HG03095 (cell line): ENCODE measurements around the gene TNFSF8.

Source experiments
- ATAC-seq: cut with Tn5 transposase; IDR thresholded peaks from one replicate; pipeline ENCODE4 v1.9.1; 2021; ENCODE audit warnings: moderate library complexity; ENCODE audit not compliant: unreplicated experiment

The TNFSF8 gene

DNA sequence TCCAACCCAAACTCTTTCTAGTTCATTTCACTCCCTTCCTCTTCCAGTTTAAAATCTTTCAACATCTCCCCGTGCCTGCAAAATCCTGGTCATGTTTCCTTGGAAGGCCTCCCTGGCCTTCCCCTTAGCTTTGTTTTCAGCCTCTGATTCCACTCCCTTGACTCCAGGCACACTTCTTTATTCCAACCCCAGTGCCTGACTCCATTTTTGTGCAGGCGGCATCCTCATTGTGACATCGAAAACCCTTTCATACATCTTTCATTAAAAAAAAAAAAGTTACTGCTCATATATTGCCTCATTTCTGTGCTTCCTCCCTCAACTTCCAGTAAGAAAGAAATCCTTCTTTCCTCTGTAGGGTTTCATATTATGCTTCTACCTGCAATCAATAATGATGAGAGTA, 7.1 kb upstream of the TNFSF8 start:
- no peak for ATAC-seq

DNA sequence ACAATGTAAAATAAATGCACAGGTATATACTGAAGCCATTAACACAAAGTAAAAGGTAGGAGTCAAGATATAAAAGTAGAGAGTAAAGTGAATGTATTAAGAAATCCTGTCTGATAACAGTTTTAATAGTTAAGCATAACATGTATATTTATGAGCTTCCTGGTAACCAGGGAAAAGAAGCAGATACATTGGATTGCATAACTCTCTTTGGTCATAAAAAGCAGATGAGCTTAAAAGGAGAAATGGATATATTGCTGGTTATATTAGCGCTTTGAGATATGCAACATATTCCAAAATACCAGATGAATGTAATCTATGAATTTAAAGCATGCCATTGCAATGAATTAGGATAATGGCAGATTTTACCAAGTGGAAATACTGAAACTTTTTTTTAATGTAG, 6.2 kb upstream of the TNFSF8 start:
- no peak for ATAC-seq

DNA sequence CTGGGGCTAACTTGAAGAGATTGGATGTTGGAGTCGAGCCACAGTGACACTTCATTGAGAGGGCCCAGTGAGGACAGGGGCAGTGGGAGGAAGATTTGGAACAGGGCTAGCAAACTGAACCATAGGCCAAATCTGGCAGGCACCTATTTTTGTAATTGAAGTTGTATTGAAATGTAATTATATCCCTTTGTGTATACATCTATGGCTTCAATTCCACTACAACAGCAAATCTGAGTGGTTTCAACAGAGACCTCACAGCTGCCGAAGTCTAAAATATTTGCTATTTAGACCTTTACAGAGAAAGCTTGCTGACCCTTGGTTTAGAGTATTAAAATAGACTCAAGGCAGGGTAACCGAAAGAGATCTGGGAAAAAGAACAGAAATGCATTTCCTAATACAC, 4.7 kb upstream of the TNFSF8 start:
- ATAC-seq, result no peak

DNA sequence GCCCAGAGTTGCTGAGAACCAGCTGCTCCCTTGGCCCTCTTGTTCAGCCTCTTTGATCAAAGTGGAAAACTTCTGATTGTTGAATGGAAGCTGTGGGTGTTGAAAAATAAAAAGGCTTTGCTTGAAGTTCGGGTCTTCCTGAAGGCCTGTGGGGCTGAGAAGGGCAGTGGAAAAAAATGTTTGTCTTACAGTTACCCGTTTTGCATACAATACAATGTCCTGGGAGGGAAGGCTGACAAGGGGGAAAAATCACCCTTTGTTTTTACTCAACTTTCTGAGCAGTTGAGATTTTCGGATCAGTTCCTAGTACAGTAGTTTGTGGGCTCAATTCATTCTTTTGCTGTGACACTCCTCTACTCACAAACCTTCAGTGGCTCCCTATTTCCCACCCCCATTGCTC, 2.1 kb upstream of the TNFSF8 start:
- ATAC-seq, result no peak

DNA sequence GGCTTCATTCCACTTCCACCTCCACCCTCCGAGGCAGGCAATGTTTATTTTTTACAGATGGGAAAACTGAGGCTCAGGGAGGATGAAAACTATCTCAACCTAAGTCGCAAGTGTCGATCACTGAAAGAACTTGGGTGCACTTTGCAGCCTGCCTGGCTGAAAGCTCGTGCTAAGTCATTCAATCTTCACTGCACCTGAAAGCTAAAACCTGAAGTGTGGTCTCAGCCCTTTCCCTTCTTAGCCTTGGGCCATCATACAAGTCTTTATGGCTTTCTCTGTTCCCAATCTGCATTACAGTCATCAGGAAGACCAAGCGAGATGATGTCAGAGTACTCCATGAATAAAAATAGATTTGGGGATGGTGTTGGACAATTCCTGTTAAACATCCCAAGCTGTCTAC, 1.0 kb upstream of the TNFSF8 start:
- ATAC-seq, result no peak

DNA sequence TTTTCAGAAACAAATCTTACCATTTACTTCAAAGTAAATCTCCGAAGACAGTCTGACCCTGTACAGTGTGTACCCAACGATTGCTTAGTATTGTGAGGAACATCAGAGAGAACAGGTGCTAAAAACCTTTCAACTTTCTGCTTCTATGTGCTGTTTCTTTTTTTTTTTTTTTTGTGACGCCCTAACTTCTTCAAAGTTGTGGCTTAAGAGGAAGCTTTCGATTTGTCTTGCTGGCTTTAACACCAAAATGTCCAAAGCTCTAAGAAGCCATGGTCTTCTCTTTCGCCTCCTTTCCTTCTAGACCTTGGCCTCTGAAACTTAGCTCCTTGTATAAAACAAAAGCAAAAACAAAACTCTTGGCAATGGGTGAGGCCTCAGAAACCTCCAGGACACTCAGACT, 1.2 kb downstream of the TNFSF8 start:
- no peak for ATAC-seq

DNA sequence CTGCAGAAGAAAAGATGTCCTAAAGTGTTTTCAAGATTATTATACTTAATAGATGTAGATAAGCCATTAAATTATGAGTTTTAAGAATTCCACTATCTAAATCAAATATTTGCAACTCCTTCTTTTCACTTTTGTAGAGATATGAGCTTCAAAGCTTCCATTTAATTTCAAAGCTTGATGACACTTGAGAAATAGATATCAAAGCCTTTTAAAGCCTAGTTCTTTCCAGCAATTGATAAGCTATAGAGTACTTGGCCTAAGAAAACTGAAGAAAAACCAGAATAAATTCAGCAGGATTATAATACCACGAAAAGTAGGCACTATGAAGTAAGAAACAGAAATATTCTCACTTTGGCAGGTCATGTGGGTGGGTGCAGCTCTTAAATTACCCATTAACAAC, 1.7 kb downstream of the TNFSF8 start:
- ATAC-seq, result no peak

DNA sequence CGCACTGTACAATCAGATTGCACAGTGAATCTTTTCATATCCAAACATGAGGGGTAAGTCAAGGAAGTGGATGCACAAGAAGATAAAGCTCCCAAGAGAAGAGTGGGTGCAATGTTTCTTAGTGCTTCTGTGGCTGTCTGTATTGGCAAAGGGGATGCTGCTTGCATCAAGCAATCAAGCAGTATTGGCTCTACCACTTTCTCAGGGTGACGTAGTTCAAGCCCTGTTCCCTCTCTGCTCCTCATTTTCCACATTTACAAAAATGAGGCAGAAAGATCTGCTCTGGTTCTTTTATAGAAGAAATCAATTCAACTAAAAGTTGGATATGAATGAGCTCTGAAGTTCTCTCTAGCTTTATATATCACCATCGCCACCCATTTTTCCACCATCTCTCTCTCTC, 2.3 kb downstream of the TNFSF8 start:
- ATAC-seq, result no peak

DNA sequence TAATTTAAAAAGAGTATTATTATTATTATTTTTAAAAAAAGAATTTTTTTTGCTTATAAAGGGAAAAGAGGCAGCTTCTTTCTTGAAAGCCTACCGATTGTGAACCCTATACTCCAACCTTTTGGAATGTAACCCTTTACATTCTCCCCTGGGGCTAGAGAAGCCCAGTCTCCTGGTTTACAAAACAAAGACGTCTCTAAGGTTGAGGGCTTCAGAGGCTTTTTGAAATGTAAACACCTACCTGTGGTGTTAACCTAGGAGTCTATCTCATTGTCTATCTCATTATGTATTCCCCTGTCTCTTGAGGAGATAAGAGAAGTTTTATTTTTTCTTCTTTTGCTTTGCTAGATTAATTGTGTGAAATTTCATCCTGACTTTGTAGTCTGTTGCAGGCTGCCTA, 4.7 kb downstream of the TNFSF8 start:
- ATAC-seq, result no peak

DNA sequence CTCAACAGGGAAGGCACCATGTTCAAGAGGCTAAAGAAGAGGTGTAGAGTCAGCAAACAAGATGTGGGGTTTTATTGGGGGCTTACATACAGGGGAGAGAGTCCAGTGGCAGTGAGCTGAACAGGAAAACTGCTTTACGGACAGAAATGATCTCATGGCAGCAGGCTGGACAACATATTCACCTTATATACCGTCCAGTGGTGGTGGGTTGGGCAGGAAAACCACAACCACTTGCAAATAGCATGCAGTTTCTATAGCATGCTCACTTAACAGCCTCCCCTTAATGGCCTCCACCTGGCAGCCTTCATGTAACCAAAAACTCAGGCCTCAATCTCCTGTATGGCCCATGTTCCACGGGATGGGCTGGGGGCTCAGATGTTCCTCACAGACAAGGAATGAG, 5.4 kb downstream of the TNFSF8 start:
- ATAC-seq, result no peak

DNA sequence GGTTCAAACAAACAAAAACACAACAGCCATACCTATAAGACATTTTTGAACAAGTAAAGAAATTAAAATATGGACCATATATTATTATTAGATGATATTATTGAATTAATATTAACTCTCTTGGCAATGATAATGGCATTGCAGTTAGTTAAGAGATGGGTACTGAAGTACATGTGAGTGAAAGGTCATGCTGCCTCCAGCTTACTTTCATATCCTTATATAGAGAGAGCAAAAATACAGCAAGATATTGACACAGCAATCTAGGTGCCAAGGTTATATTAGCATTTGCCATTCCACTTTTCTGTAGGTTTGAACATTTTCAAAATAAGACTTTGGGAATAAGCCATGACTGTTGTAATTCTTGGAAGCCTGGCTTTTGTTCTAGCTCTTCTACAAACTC, 6.1 kb downstream of the TNFSF8 start:
- no peak for ATAC-seq

DNA sequence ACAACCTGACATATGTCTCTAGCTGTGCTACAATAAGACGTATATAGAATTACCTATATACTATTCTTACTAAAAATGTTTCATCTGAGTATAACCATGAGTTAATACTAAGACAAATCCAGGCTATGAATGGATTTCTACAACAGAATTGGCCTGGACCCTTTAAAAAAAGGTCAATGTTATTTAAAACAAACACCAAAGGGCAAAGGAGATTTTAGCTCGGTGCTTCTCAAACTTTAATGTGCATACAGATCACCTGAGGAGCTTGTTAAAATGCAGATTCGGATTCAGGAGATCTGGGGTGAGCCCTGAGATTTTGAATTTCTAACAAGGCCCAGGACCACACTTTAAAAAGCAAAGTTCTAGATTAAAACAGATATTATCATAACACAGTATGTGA, 6.5 kb downstream of the TNFSF8 start:
- ATAC-seq, result no peak

DNA sequence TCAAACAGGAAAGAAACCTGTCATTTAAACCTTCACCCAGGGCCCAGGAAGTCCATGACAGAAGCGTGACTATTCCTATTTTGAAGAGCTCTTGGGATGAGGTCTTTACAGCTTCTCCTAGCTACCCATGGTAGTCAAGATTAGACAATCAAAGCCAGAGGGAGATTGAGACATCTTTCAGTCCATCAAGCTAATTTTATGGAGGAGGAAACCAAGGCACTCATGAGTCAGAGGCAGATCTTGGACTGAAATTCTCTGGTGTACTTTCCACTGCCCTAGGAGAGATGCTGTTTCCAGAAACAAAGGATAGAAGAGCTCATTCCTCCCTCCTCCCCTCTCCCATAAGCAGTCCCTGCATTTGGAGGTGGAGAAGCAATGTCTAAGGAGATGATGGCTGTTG, 9.2 kb downstream of the TNFSF8 start:
- no peak for ATAC-seq

DNA sequence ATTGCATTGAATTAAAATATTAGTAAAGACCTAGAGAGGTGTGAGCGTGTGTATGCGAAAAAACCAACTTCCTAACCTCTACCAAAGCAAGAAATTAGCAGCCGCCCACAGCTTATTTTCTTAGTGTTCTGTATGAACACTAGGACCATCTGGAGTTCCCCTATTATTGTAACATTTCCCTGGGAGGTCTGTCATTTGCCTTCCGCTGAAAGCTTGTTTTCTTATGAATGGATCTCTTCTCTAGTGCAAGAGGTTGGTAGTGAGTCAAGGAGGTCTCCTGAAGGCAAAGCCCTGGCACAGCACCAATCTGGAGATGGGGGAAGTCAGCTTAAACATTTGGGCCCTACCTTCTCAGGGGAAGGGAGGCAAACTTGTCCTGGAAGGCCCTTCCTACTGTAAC, 10.8 kb downstream of the TNFSF8 start:
- ATAC-seq, result no peak

DNA sequence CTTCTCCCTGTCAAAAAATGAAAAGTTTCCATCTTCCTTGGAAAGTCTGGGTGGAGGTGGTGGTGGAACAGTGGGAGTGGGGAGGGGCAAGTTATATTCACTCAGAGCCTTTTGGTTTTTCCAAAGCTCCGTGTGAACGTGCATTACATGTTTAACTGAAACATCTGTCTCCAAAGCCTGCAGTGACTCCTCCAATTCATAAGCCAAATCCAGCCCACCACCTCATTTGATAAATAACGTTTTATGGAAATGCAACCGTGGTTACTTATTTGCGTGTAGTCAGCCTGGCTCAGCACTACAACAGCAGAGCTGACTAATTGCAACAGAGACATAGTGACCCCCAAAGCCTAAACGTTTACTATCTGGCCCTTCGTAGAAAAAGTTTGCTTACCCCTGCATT, 13.9 kb downstream of the TNFSF8 start:
- ATAC-seq, result no peak

DNA sequence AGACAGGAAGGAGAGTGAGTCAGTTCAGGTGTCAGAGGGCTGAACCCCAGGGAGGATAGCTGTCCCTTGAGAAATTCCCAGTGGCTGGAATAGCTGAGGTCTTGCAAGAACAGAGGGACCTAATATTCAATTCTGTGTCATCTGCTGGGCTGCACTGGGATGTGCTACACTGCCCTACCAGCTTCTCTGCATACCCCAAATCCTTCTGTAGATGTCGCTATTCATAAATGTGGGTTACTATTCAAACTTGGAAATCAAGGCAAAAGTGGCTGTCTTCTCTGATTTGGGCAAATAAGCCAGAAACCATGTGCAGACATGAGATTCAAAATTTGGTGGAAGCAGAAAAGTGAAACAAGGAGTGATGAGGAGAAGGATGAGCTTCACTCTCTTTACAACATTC, 16.3 kb downstream of the TNFSF8 start:
- ATAC-seq, result no peak

DNA sequence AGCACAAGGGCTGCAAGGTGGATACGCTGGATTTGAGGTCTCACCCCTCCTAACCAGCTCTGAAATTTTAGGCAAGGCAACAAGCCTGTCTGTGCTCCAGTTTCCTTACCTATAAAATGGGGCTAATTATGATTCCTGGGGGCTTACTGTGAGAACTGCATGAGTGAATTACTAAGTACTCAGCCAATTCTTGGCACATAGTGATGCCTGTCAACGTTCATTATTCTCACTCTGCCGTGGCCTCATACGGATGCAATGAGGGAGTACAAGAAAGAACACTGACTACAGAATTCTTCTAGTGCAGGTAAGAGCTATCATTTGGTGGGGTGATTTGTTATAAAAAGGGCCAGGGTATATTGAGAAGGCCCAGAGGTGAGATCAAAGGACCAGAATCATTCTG, 16.7 kb downstream of the TNFSF8 start:
- no peak for ATAC-seq

DNA sequence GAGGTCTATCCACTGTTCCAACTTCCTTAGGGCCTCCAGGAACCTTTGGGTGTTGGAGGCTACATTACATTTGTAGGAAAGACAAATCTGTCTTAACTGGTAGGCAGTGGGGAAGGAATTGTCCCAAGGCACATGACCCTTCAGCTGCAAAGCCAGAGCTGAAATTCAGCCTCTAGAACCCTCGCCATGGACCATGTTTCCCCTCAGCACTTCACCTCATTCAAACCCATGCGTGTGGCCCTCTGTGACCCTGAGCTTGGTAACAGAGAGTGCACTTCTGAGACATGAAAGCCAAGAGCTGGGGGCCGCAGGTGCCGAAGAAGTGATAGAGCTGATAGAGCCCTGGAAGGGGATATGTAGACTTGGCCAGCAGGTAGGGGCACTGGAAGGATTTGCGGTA, 17.2 kb downstream of the TNFSF8 start:
- no peak for ATAC-seq

DNA sequence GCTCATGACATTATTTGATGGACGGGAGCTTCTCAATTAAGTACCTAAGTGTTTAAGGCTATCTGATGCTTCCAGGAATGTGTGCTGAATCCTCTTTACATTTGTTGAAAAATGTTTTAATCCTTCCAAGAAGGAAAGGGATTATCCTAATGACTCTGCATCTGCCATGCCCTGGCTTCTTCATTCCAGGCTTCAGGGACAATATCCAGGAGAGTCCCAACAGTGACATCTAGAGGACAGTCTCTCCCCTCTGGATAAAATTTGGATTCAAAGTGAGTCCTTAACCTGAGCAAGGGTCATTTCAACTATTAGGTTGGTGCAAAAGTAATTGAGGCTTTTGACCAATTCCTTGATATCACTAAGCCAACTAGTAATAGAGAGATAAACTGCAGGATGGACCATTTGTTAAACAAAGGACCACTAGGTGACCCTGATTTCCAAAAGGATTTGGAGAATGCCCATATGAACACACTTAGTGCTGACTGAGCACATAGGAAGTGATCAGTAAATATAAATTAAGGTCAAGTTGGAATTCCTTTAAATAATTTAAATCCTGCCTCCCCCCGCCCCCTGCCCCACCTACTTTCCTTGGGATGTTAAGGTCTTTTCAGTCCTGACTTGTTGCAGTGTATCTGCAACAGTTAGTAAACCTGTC, 19.1 kb downstream of the TNFSF8 start:
- no peak for ATAC-seq

DNA sequence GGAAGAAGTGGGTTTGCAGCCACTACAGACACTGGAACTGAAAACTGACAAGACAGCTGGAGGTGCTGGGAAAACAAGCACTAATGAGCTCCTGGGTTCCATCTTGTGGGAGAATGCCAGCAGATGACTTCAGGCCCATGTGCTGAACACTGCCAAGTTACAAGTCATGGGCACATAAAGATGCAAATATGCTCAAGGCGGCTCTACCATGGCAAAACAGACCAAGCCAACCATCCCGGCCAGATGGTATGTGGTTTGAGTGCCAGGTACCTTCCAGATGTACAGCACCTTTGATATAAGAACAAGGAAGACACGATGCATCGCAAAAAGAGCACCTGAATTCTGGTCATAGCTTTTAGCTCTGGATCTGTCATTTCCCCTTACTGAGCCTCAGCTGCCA, 19.9 kb downstream of the TNFSF8 start:
- ATAC-seq, result no peak

DNA sequence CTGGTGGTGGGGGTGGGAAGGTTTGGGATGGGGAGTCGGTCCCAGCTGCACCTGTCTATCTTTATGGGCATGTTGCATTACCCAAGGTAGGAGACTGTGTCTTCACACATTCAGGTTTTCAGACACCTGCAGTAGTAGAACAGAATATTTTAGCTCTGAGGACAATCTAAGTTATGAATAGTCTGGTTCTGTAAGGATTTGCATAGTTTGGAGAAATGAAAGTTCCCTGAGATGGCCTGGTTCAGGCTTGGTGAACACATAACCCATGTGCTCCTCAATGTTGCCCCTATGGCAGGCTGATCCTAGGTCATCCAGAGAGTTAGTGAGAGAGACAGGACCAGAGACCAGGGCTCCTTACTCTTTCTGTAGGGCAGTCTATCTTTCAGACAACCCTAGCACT, 20.7 kb downstream of the TNFSF8 start:
- ATAC-seq, result no peak

DNA sequence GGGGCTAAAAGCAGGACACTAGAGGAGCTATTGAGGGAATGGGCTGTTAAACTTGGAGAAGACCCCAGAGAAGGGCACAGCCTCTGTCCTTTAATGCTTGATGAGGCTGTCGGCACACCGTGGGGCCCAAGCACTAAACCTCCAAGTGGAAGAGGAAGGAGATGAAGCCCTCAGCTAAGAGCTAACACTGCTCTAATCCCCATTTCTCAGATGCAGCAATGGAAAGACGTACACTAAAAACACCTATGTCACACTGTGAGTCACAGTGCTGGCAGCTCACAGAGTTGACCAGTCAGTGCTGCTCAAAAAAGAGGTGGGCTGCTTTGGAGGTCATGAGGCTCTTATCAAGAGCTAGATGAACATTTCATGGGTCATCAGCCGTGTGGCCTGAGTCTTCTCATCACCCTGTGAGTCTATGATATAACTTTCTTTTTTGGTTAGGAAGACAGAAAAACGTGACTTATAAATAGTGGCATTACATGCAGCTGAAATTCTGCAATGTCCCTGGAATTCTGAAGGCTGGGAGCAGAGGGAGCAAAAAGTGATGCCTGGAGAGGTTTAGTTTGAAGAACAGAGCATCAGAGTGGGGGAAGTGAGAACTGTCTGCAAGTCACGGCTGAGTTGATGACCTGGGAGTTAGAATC, 21.5 kb downstream of the TNFSF8 start:
- ATAC-seq, result no peak

DNA sequence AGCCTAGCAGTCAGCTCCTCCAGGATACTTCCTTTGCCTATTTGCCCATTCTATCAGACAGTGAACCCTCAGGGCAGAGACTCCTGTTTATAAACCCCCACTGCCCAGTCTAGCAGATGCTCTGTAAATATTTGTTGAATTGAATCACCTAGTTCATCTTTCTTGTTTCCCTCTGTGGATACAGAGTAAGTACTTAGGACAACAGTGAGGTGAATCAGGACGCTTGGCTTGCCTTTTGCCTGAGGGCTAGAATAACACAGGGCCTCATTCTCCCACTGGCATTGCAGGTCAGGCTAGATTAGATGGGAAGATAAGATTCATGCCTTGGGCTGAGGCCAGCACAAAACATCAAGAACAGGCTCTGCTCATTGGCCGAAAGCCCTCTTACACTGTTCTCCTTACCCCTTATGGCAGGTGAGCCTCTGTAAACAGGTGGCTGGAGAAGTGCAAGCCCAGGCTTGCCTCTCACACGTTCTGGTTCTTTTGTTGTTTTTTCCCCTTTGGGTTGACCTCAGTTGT, 22.2 kb downstream of the TNFSF8 start:
- no peak for ATAC-seq
